ENCODE measurements around the gene APOL3.

DNA sequence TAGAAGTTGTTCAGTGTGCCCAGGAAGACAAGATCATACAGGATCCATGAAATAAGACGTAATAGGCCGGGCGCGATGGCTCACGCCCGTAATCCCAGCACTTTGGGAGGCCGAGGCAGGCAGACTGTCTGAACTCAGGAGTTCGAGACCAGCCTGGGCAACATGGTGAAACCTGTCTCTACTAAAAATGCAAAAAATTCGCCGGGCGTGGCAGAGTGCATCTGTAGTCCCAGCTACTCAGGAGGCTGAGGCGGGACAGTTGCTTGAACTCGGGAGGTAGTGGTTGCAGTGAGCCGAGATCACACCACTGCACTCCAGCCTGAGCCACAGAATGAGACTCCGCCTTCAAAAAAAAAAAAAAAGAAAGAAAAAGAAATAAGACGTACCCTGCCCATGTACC lies 56.7 kb downstream of the APOL3 start:
- TF ChIP-seq POLR2A (IDR thresholded peaks at IDR 0.05; ENCODE audit: low read length) (no peak), GATA1 (IDR thresholded peaks at IDR 0.05; ENCODE audit: low read depth, low read length) (no peak)
